GM19025 (cell line): ENCODE measurements around the gene LSM4.
A peak's percentile ranks its signal among the peaks of the same experiment; 100 is the strongest.
"Not testable (repeated sequence)": the region's sequence is repeated elsewhere in the genome, so short reads cannot be mapped to it uniquely, and the experiment has no call there.

Experiments used
- ATAC-seq: cut with Tn5 transposase; IDR thresholded peaks from one replicate; pipeline ENCODE4 v1.9.1; 2021; ENCODE audit warnings: mild to moderate bottlenecking, low read depth, moderate library complexity; ENCODE audit not compliant: unreplicated experiment

The LSM4 gene

DNA sequence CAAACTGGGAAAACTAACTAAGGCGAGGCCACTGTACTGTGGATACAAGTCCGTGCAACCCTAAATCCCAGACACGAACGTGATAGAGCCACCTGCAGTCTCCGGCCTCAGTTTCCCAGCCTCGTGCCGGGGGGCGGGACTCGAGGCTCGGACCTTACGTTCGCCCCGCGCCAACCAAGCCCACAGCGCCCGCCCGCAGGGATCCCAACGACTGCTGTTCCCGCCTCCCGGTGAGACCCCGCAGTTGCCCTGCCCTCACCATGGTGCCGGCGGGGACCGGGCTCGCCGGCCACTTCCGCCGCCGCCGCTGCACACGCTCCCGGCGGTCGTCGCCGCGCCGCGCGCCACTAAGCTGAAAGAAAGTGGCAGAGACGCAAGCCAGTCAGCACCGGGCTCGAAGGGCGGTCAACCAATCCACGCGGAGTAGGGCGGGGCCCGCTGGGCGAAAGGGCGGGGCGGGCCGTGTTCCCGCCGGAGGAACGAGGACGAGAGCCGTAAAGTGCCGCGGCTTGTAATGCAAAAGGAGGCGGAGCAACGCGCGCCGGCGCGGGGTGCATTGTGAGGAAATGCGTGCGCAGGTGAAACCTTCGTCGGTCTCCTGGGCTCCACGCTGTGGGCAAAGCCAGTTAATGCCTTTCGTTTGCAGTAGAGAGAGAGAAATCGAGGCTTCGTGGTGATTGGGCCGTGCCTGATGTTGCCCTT is at the start of gene LSM4:
LSM4 (minus strand) TSS at position 318 of the 702 bp plus-strand sequence; CDS start at position 262, 56 bp downstream.
- ATAC-seq: peak; percentile 94

DNA sequence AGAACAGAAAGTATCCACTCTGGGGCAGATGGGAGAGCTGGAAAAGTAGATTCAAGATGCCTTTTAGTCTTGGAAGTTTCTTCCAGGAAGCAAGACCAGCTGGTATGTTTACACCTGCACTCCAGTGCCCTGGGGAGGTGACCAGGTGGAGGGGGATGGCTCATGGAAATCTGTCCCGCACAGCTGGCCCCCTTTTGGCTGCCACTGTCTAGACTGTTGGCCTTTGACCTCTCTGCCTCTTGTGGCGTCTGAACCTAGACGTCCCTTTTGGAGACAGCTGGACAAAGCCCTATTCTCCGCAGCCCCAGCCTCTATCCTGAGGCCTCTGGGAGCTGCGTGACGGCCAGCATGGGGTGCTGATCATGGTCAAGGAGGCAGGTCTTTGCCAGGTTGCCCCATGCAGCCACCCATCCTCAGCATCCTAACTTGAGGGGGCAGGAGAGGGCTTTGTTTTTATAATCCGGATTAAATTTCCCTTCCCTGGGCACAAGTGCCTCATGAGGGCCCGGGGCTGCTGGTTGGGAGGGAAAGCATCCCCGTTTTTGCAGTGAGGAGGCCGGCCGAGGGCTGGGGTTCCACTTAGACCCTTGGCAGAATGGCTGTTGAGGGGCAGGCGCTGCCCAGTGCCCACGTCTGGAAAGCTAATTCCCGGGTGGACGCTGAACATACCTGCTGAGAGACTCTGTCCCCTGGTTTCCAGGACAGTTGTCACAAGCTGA is 45.8 kb upstream of the LSM4 start:
- no peak for ATAC-seq

DNA sequence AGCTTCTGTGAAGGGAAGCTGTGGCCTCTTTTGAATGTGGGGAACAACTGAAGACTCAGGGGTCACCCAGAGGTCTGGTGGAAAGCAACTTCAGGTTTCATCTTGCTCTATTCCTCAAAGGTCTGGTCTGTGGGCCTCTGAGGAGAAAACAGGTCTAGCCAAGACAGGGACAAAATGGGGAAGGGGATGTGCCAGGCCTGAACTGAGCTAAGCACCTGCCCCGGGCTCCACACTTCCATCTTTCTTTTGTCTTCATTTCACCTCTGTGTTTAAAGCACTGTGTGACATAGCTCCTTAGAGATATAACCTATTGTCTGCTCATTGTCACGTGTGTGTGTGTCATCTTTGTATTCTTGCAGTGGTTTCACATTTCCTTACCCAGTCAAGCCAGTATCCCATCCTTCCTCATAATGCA is 43.2 kb upstream of the LSM4 start:
- no peak for ATAC-seq

DNA sequence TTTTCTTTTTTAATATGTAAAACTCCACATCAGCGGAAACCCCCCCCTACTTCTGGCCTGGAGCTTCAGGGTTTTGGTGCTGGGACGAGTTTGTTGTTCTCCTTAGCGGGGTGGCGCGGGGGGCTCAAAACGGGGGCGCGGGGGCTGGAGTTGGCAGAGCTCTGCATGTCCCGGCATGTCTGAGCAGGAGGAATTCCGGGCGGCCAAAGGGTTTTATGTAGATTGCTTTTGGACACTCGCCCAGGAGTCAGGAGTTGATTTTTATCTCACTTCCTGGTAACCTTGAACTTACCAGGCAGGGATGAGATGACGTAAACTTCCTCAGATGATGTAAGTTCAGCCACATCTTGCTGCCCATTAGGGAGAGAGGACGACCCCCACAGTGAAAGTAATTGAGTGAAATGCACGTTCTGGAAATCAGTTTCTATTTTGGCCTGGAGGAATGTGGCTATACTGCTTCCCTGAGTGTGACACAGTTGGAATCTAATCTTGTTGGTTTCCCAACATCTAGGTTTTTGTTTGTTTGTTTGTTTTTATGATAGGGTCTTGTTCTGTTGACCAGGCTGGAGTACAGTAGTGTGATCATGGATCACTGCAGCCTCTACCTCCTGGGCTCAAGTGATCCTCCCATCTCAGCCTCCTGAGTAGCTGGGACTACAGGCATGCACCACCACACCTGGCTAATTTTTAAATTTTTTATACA is 42.1 kb upstream of the LSM4 start:
- ATAC-seq: no peak

DNA sequence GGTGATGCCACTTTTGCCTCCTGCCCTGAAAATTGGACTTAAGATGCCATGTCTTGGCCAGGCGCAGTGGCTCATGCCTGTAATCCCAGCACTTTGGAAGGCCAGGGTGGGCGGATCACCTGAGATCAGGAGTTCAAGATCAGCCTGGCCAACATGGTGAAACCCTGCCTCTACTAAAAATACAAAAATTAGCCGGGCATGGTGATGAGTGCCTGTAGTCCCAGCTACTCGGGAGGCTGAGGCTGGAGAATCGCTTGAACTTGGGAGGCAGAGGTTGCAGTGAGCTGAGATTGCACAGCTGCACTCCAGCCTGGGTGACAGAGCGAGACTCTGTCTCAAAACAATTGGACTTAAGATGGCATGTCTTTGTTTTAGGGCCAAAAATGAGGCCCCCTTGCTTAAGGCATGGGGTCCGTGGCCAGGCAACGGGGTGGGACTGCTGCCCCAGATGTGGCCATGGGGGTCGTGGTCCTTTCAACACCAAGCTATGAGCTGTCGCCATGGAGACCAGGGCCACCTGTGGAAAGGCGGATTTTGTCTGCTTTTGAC is 41.5 kb upstream of the LSM4 start:
- not testable (repeated sequence) for ATAC-seq

DNA sequence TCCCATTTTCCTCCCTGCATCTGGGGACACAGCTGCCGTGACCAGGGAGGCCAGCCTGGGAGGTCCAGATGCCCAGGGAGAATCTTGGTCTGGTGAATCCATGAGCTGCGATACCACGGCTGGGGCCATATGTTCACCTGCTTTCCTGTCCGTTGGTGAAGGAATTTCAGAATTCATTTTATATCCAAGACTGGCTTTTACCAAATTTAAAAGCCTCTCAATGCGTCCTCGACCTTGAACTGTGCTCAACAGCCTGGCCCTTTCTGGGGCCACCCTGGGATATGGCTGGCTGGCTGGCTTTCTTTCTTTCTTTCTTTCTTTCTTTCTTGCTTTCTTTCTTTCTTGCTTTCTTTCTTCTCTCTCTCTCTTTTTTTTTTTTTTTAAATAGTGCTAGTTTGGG is 40.9 kb upstream of the LSM4 start:
- no peak for ATAC-seq

DNA sequence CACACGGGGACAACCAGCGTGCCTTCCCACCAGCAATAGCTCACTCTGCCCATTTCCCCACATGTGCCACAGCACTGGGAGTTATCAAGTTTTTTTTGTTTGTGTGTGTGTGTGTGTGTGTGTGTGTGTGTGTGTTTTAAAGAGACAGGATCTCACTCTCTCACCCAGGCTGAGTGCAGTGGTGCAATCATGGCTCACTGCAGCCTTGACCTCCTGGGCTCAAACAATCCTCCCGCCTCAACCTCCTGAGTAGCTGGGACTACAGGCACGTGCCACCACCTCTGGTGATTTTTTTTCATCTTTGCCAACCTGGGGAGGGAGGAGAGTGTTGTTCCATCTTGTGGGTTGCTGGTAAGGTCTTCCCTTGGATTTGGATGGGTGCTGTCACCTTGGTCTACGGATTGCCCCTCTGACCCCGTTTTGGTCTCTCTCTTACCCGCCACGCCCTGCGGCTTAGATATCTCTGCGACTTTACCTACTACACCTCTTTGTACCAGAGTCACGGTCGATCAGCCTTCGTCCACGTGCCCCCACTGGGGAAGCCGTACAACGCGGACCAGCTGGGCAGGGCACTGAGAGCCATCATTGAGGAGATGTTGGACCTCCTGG is 40.2 kb upstream of the LSM4 start:
- no peak for ATAC-seq

DNA sequence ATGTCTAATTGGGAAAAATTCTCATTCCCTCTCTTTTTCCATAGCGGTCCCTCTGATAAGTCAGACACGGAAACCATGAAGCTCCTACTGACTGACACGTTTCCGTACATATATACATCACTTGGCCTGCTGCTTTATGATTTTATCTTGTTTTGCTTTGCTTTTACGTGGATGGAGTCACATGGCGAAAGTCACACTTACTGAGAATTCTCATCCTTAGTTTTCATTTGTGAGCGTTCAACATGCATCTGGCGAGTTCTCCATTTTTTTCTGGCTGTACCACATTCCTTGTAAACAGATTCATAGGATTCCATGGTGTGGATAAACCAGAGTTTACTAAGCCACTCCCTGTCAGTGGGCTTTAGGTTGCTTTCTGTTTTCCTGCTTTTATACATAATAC is 38.8 kb upstream of the LSM4 start:
- ATAC-seq: no peak

DNA sequence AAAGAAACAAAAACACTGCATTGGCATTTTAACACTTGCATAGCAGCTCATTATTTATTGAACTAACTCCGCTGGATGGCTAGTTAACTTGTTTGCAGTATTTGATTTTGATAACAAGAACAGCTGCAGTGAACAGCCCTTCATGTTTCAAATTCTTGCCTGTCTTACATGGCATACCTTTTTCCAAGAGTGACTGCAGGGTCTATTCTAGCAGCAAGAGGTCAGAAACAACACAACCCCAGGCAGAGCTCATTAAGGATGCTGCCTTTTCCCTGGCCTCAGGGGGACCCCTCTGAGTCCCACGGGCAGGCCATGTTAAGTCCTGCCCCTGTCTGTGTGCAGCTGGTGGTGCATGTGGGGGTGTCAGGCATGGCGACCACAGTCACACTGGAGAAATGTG is 34.2 kb upstream of the LSM4 start:
- ATAC-seq: no peak

DNA sequence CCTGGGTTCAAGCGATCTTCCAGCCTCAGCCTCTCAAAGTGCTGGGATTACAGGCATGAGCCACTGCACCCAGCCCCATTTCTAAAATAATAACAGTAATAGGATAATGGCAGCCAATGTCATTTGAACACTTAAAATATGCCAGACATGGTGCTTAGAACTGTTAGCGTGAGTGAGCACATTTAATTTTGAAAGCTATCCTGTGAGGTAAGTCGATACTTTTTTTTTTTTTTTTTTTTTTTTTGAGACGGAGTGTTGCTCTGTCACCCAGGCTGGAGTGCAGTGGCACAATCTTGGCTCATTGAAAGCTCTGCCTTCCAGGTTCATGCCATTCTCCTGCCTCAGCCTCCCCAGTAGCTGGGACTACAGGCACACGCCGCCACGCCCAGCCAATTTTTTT is 31.9 kb upstream of the LSM4 start:
- not testable (repeated sequence) for ATAC-seq

DNA sequence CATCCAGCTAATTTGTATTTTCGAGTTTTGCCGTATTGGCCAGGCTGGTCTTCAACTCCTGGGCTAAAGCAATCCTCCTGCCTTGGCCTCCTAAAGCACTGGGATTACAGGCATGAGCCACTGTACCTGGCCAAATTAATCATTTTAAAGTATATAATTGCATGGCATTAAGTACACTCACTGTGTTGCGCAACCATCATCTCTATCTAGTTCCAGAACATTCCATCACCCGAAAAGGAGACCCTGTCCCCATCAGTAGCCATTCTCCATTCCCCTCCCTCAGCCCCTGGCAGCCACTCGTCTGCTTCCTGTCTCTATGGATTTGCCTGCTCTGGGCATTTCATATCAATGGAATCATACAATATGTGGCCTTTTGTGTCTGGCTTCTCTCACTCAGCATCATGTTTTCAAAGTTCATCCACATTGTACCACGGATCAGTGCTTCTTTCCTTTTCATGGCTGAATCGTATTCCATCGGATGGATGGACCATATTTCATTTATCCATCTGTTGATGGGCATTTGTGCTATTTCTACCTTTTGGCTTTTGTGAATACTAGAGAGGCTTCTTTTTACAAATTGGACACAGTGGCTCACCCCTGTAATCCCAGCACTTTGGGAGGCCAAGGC is 30.6 kb upstream of the LSM4 start:
- ATAC-seq: no peak

DNA sequence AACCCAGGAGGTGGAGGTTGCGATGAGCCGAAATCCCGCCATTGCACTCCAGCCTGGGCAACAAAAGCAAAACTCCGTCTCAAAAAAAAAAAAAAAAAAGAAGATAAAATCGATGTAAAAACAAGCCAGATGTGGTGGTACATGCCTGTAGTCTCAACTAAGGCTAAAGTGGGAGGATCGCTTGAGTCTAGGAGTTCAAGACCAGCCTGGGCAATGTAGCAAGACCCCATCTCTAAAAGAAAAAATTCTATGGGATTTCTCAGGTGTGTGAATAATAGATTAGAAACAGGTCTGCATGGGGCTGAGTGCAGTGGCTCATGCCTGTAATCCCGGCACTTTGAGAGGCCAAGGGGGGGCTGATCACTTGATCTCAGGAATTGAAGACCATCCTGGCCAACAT is 28.7 kb upstream of the LSM4 start:
- ATAC-seq: no peak

DNA sequence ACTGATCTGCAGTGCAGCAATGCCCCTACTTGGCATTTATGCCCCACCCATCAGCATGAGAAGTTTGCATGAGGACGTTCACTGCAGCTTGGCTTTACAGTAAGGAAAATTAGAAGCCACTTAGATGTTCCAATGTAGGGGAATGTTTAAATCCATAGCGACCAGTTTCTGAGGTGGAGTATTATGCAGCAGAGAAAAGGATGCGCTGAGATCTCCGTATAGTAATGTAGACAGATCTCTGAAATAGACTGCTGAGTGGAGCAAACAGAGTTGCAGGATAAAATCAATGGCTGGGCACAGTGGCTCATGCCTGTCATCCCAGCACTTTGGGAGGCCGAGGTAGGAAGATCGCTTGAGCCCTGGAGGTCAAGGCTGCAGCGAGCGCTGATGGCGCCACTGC is 27.6 kb upstream of the LSM4 start:
- ATAC-seq: no peak

DNA sequence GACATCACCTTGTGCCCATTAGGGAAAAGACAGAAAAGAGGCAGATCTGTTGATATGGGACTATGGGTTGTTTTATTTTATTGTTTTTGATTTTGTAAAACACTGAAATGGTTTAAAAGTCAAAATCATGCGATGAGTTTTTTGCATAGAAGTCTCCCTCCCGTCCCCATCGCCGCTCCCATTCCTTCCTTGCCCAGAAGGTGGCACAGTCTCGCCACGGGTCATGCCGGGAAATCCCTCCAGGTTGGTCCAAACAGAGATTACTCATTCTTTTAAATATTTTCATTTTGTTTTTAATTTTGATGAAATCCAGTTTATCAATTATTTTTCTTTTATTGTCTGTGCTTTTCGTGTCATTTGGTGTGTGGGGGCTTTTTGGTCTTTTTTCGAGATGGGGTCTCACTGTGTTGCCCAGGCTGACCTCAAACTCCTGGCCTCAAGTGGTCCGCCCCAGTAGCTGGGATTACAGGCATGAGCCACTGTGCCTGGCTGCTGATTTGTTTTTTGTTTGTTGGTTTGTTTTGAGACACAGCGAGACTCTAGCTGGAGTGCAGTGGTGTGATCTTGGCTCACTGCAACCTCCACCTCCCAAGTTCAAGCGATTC is 26.8 kb upstream of the LSM4 start:
- ATAC-seq: no peak

DNA sequence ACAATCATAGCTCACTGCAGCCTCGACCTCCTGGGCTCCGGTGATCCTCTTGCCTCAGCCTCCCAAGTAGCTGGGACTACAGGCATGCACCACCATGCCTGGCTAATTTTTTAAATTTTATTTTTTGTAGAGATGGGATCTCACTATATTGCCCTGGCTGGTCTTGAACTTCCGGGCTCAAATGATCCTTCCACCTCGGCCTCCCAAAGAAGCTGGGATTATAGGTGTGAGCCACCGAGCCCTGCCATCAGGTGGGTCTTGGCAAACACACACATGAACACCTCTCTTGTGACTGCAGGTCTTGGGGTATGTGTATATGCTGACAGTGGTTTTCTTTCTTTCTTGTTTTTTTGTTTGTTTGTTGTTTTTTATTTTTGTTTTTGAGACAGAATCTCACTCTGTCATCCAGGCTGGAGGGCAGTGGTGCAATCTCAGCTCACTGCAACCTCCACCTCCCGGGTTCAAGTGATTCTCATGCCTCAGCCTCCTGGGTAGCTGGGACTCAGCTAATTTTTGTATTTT is 26.0 kb upstream of the LSM4 start:
- ATAC-seq: not testable (repeated sequence)

DNA sequence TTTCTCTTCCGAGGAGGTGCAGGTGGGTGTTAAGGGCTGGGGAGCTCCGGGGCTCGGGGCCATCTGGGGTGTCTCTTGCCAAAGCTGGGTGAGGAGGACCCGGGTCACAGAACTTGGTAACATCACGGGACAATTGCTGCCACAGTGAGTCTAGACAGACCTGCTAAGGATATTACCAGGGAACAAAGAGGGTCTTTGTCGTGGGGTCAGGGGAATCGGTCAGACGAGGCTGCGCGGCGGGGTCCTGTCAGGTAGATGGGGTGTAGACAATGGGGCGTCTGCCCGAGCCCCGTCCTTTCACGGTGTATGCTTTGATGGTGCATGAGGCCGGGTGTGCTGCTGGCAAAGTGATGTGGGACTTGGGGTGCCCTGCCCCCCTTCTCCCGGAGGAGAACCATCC is 25.3 kb upstream of the LSM4 start:
- ATAC-seq: no peak

DNA sequence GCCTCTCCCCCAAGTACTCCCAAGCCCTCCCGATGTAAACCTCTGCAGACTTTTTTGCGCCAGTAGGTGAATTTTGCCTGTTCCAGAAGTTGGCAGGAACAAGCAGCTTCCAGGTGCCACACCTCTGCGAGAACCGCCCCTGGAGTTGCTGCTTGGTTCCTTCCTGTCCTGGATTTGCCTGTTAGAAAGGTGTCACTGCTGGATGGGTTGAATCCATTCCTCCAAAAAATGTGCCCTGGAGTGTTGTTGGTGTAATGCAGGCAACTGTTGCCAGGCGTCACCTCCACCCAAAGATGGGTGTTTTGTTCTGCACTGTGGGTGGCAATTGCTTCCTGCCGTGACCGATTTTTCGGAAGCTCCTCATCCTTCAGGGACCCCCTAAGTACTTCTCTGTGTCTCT is 23.2 kb upstream of the LSM4 start:
- ATAC-seq: no peak

DNA sequence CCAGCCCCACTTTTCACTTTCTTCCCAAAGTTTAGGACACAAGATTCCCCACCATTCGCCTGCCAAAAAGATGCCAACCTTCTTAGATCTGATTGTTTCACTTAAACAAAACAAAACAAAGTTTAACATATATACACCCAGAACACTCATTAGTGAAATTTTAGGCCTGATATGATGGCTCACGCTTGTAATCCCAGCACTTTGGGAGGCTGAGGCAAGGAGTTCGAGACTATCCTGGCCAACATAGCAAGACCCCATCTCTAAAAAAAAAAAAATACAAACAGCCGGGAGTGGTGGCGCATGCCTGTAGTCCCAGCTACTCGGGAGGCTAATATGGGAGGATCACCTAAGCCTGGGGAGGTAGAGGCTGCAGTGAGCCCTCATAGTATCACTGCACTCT is 22.4 kb upstream of the LSM4 start:
- no peak for ATAC-seq

DNA sequence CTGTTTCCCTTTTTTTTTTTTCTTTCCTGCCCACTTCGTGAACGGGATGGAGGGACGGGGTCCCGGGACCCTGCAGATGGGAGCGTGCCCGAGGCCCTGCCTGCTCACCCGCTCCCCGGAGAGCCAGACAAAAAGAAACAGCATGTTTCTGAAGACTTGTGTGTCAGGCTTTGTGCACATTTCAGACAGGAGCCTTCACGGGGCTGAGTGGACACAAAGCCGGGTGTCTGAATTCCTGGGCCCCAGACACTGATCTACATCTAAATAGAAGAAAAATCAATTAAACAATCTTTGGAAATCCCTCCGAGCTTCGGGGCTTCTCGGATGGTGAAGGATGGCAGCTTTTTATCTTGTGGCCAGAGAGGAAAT is 21.7 kb upstream of the LSM4 start:
- ATAC-seq: no peak

DNA sequence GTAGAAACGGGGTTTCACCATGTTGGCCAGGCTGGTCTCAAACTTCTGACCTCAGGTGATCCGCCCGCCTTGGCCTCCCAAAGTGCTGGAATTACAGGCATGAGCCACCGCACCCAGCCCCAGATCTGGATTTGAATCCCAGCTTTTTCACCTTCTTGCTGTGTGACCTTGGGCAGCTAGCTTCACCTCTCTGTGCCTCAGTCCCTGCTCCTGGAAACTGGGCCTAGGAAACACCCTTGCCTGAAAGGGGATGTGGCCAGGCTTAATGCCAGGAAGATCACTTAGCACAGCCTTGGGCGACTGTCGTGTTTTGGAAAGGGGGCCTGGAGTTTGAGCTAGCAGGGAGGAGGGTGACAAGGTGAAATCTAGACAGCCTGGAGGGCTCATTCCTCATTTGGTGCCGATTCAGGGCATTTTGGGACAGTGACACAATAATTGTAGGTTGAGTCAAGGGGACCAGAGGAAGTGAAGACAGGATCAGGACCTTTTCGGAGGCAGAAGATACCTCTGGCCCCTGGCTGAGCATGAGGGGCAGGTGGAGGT is 19.3 kb upstream of the LSM4 start:
- ATAC-seq: no peak
